Measurements from ENCODE around the gene PHLDA2. TPM values are rescaled to one million over a fixed set of nuclear protein-coding genes. Genes with fewer than 3 reads are reported as not detected.

Gene PHLDA2
- total RNA-seq, 2 donors from 2014 or later: 3.0 to 4.5 TPM

- H3K27me3 Mint-ChIP-seq: no peaks in the 10 kb centered on the region
- no peak overlapping the region for H3K4me3 Mint-ChIP-seq
- ATAC-seq (no peak), DNase-seq (ENCODE audit: low spot score) (no peak)
- H3K36me3 Mint-ChIP-seq: no peaks in the 10 kb centered on the region
- no peaks in the 10 kb centered on the region for H3K4me1 Mint-ChIP-seq (ENCODE audit: low read depth in 2 of 2)
- no peaks in the 10 kb centered on the region for H3K9me3 Mint-ChIP-seq
- no peak overlapping the region for H3K27ac Mint-ChIP-seq
Measured at GRCh38 chr11:2921261-2921660, 8.0 kb downstream of the PHLDA2 start.

GRCh38 chr11:2920343-2920742 is 8.9 kb downstream of the PHLDA2 start:
- H3K4me1 Mint-ChIP-seq (ENCODE audit: low read depth in 2 of 2): no peaks in the 10 kb centered on the region
- H3K36me3 Mint-ChIP-seq: no peaks in the 10 kb centered on the region
- no peaks in the 10 kb centered on the region for H3K27me3 Mint-ChIP-seq
- no peak overlapping the region for H3K4me3 Mint-ChIP-seq
- no peak for ATAC-seq
- no peak for DNase-seq (ENCODE audit: low spot score)
- no peak overlapping the region for H3K27ac Mint-ChIP-seq
- no peaks in the 10 kb centered on the region for H3K9me3 Mint-ChIP-seq

- Mint-ChIP-seq H3K9me3 (no peaks in the 10 kb centered on the region), H3K27ac (no peak overlapping the region), H3K36me3 (no peaks in the 10 kb centered on the region), H3K27me3 (no peaks in the 10 kb centered on the region), H3K4me1 (ENCODE audit: low read depth in 2 of 2) (no peaks in the 10 kb centered on the region), H3K4me3 (no peak overlapping the region)
- DNase-seq (ENCODE audit: low spot score): no peak
- ATAC-seq: no peak
Measured at GRCh38 chr11:2919837-2920236, 9.4 kb downstream of the PHLDA2 start.

GRCh38 chr11:2919188-2919587 is 10.0 kb downstream of the PHLDA2 start:
- Mint-ChIP-seq H3K36me3 (no peaks in the 10 kb centered on the region), H3K4me1 (ENCODE audit: low read depth in 2 of 2) (no peaks in the 10 kb centered on the region), H3K4me3 (no peak overlapping the region), H3K27me3 (no peaks in the 10 kb centered on the region), H3K27ac (no peak overlapping the region), H3K9me3 (no peaks in the 10 kb centered on the region)
- no peak for ATAC-seq
- DNase-seq (ENCODE audit: low spot score): no peak

GRCh38 chr11:2917842-2918490 is 11.3 kb downstream of the PHLDA2 start:
- H3K4me1 Mint-ChIP-seq (ENCODE audit: low read depth in 2 of 2): peaks cover 0 to 5% of the 10 kb centered on the region in 2 donors
- peak; percentile 55 for DNase-seq (ENCODE audit: low spot score)
- no peaks in the 10 kb centered on the region for H3K9me3 Mint-ChIP-seq
- no peak overlapping the region for H3K27ac Mint-ChIP-seq
- no peaks in the 10 kb centered on the region for H3K36me3 Mint-ChIP-seq
- ATAC-seq: no peak
- no peak overlapping the region for H3K4me3 Mint-ChIP-seq
- H3K27me3 Mint-ChIP-seq: no peaks in the 10 kb centered on the region

GRCh38 chr11:2916892-2917645 is 12.2 kb downstream of the PHLDA2 start:
- no peak overlapping the region for H3K4me3 Mint-ChIP-seq
- H3K36me3 Mint-ChIP-seq: no peaks in the 10 kb centered on the region
- ATAC-seq (no peak), DNase-seq (ENCODE audit: low spot score) (peak; percentile 28)
- no peak overlapping the region for H3K27ac Mint-ChIP-seq
- no peaks in the 10 kb centered on the region for H3K9me3 Mint-ChIP-seq
- peaks cover 0 to 5% of the 10 kb centered on the region in 2 donors for H3K4me1 Mint-ChIP-seq (ENCODE audit: low read depth in 2 of 2)
- no peaks in the 10 kb centered on the region for H3K27me3 Mint-ChIP-seq

GRCh38 chr11:2916114-2916891 is 12.9 kb downstream of the PHLDA2 start:
- ATAC-seq (no peak), DNase-seq (ENCODE audit: low spot score) (no peak)
- no peaks in the 10 kb centered on the region for H3K27me3 Mint-ChIP-seq
- H3K4me3 Mint-ChIP-seq: no peak overlapping the region
- H3K4me1 Mint-ChIP-seq (ENCODE audit: low read depth in 2 of 2): peaks cover 0 to 8% of the 10 kb centered on the region in 2 donors
- no peaks in the 10 kb centered on the region for H3K9me3 Mint-ChIP-seq
- no peaks in the 10 kb centered on the region for H3K36me3 Mint-ChIP-seq
- no peak overlapping the region for H3K27ac Mint-ChIP-seq

GRCh38 chr11:2915473-2915872 is 13.7 kb downstream of the PHLDA2 start:
- H3K36me3 Mint-ChIP-seq: no peaks in the 10 kb centered on the region
- H3K4me1 Mint-ChIP-seq (ENCODE audit: low read depth in 2 of 2): peaks cover 0 to 8% of the 10 kb centered on the region in 2 donors
- no peak overlapping the region for H3K4me3 Mint-ChIP-seq
- DNase-seq (ENCODE audit: low spot score) (no peak), ATAC-seq (no peak)
- no peaks in the 10 kb centered on the region for H3K9me3 Mint-ChIP-seq
- H3K27ac Mint-ChIP-seq: no peak overlapping the region
- H3K27me3 Mint-ChIP-seq: no peaks in the 10 kb centered on the region

GRCh38 chr11:2914455-2915195 is 14.6 kb downstream of the PHLDA2 start:
- H3K27ac Mint-ChIP-seq: no peak overlapping the region
- no peaks in the 10 kb centered on the region for H3K36me3 Mint-ChIP-seq
- no peak overlapping the region for H3K4me3 Mint-ChIP-seq
- H3K4me1 Mint-ChIP-seq (ENCODE audit: low read depth in 2 of 2): peaks cover 0 to 11% of the 10 kb centered on the region in 2 donors
- DNase-seq (ENCODE audit: low spot score) (no peak), ATAC-seq (no peak)
- H3K27me3 Mint-ChIP-seq: no peaks in the 10 kb centered on the region
- H3K9me3 Mint-ChIP-seq: no peaks in the 10 kb centered on the region

- DNase-seq (ENCODE audit: low spot score) (no peak), ATAC-seq (no peak)
- H3K36me3 Mint-ChIP-seq: no peaks in the 10 kb centered on the region
- no peaks in the 10 kb centered on the region for H3K9me3 Mint-ChIP-seq
- peaks cover 0 to 11% of the 10 kb centered on the region in 2 donors for H3K4me1 Mint-ChIP-seq (ENCODE audit: low read depth in 2 of 2)
- no peak overlapping the region for H3K27ac Mint-ChIP-seq
- no peak overlapping the region for H3K4me3 Mint-ChIP-seq
- no peaks in the 10 kb centered on the region for H3K27me3 Mint-ChIP-seq
Measured at GRCh38 chr11:2913776-2914175, 15.4 kb downstream of the PHLDA2 start.

GRCh38 chr11:2913019-2913431 is 16.2 kb downstream of the PHLDA2 start:
- H3K27me3 Mint-ChIP-seq: no peaks in the 10 kb centered on the region
- no peak overlapping the region for H3K4me3 Mint-ChIP-seq
- ATAC-seq (no peak), DNase-seq (ENCODE audit: low spot score) (no peak)
- H3K9me3 Mint-ChIP-seq: no peaks in the 10 kb centered on the region
- H3K27ac Mint-ChIP-seq: no peak overlapping the region
- H3K4me1 Mint-ChIP-seq (ENCODE audit: low read depth in 2 of 2): peaks cover 0 to 11% of the 10 kb centered on the region in 2 donors
- no peaks in the 10 kb centered on the region for H3K36me3 Mint-ChIP-seq

- Mint-ChIP-seq H3K27me3 (no peaks in the 10 kb centered on the region), H3K27ac (no peak overlapping the region), H3K4me1 (ENCODE audit: low read depth in 2 of 2) (peaks cover 0 to 11% of the 10 kb centered on the region in 2 donors), H3K36me3 (no peaks in the 10 kb centered on the region), H3K4me3 (no peak overlapping the region), H3K9me3 (no peaks in the 10 kb centered on the region)
- ATAC-seq (no peak), DNase-seq (ENCODE audit: low spot score) (no peak)
Measured at GRCh38 chr11:2912498-2912897, 16.7 kb downstream of the PHLDA2 start.

GRCh38 chr11:2911785-2912391 is 17.3 kb downstream of the PHLDA2 start:
- DNase-seq (ENCODE audit: low spot score) (no peak), ATAC-seq (no peak)
- no peak overlapping the region for H3K27ac Mint-ChIP-seq
- H3K9me3 Mint-ChIP-seq: no peaks in the 10 kb centered on the region
- peaks cover 0 to 11% of the 10 kb centered on the region in 2 donors for H3K4me1 Mint-ChIP-seq (ENCODE audit: low read depth in 2 of 2)
- no peak overlapping the region for H3K4me3 Mint-ChIP-seq
- H3K36me3 Mint-ChIP-seq: no peaks in the 10 kb centered on the region
- H3K27me3 Mint-ChIP-seq: no peaks in the 10 kb centered on the region
